RWPE2 (cell line): ENCODE results near the gene NEO1.

Experiments used
- ATAC-seq: fragments of 200-7000 bp; cut with Tn5 transposase; 3 replicates; pipeline ENCODE4 v1.9.1; 2021; ENCODE audit warnings: low read depth
- DNase-seq: peaks from one replicate; pipeline ENCODE4 v3.0.0-alpha.2; 2020; ENCODE audit warnings: low spot score
- H3K27ac ChIP-seq: fragments of 450-650 bp; 2 replicates; pipeline ENCODE4 v1.5.1; 2017; ENCODE audit warnings: mild to moderate bottlenecking; ENCODE audit not compliant: poor library complexity, severe bottlenecking
- H3K27me3 ChIP-seq: fragments of 250-450 bp; sonication (Bioruptor Pico); 2 replicates; pipeline ENCODE4 v1.5.1; 2021; ENCODE audit warnings: mild to moderate bottlenecking, moderate library complexity; ENCODE audit not compliant: insufficient read depth, poor library complexity, severe bottlenecking
- H3K36me3 ChIP-seq: fragments of 250-450 bp; sonication (Bioruptor Pico); 2 replicates; pipeline ENCODE4 v1.5.1; 2020; ENCODE audit warnings: low read depth, mild to moderate bottlenecking, moderate library complexity
- H3K4me1 ChIP-seq: fragments of 250-450 bp; sonication (Bioruptor Pico); 2 replicates; pipeline ENCODE4 v1.5.1; 2021; ENCODE audit warnings: mild to moderate bottlenecking, moderate library complexity; ENCODE audit not compliant: insufficient read depth, poor library complexity, severe bottlenecking
- H3K4me3 ChIP-seq: fragments of 250-450 bp; sonication (Bioruptor Pico); 2 replicates; pipeline ENCODE4 v1.5.1; 2021; ENCODE audit warnings: mild to moderate bottlenecking, moderate library complexity; ENCODE audit not compliant: severe bottlenecking
- H3K9me3 ChIP-seq: fragments of 250-450 bp; sonication (Bioruptor Pico); 2 replicates; pipeline ENCODE4 v1.5.1; 2021; ENCODE audit warnings: mild to moderate bottlenecking, moderate library complexity; ENCODE audit not compliant: severe bottlenecking
- CTCF ChIP-seq: fragments of 450-650 bp; IDR thresholded peaks from one replicate; pipeline ENCODE4 v1.5.1; 2017; ENCODE audit warnings: mild to moderate bottlenecking, moderate library complexity; ENCODE audit not compliant: poor library complexity, severe bottlenecking

The NEO1 gene

GRCh38 chr15:73337187-73337586, 284.9 kb downstream of the NEO1 start:
- DNase-seq, result no peak
- Histone ChIP-seq H3K9me3 (no peaks in the 10 kb centered on the region), H3K4me3 (no peak overlapping the region), H3K4me1 (no peaks in the 10 kb centered on the region), H3K36me3 (no peaks in the 10 kb centered on the region), H3K27ac (no peak overlapping the region), H3K27me3 (peaks cover 4% of the 10 kb centered on the region)
- no peak for ATAC-seq
- TF ChIP-seq CTCF, result no peak

DNA sequence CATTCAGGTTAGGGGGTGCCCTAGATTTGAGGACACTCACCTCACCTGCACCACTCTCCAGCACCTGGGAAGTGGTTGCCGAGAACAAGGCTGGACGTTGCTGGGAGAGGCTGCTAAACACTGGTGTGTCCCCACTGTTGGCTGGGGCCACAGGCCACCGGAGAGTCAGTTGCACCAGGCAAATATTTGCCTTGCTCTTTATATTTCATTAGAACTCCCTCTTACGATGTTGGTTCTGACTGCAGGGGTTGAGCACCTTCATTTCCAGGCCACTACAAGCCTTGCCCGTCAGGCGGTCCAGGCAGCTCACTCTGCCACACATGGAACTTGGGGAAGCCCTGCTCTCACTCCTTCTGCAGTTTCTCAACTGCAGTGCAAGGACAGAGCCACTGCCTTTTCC, 285.8 kb downstream of the NEO1 start:
- DNase-seq (no peak), ATAC-seq (no peak)
- Histone ChIP-seq H3K4me1 (no peaks in the 10 kb centered on the region), H3K36me3 (no peaks in the 10 kb centered on the region), H3K4me3 (no peak overlapping the region), H3K9me3 (no peaks in the 10 kb centered on the region), H3K27me3 (peaks cover 4% of the 10 kb centered on the region), H3K27ac (no peak overlapping the region)
- TF ChIP-seq CTCF, result no peak

GRCh38 chr15:73338606-73339374, 286.5 kb downstream of the NEO1 start:
- DNase-seq (no peak), ATAC-seq (no peak)
- Histone ChIP-seq H3K9me3 (no peaks in the 10 kb centered on the region), H3K4me3 (no peak overlapping the region), H3K4me1 (no peaks in the 10 kb centered on the region), H3K27ac (no peak overlapping the region), H3K27me3 (peaks cover 4% of the 10 kb centered on the region), H3K36me3 (no peaks in the 10 kb centered on the region)
- TF ChIP-seq CTCF, result no peak

GRCh38 chr15:73340502-73341192, 288.4 kb downstream of the NEO1 start:
- no peak for TF ChIP-seq CTCF
- no peaks in the 10 kb centered on the region for H3K36me3 ChIP-seq
- no peak overlapping the region for H3K27ac ChIP-seq
- no peak for DNase-seq
- H3K9me3 ChIP-seq, result no peaks in the 10 kb centered on the region
- no peak for ATAC-seq
- H3K27me3 ChIP-seq, result no peaks in the 10 kb centered on the region
- H3K4me3 ChIP-seq, result no peak overlapping the region
- H3K4me1 ChIP-seq, result no peaks in the 10 kb centered on the region
